OCI-LY7 (cell line): ENCODE measurements around the gene CXCL16. TPM values are rescaled to one million over a fixed set of nuclear protein-coding genes. Genes with fewer than 3 reads are reported as not detected.

ENCODE experiments used
- BruUV-seq: library from RNA; stranded (reverse); fragments of 400-500 nt; replicated peaks from 2 replicates; lab custom pipeline; 2021; lab: Mats Ljungman, UMichigan
- CTCF ChIA-PET: fragments of 300-600 bp; sonication (Branson Sonifier 250); formaldehyde crosslinking; loops from one replicate; lab custom pipeline; 2022; ENCODE audit warnings: antibody characterized with exemption; ENCODE audit not compliant: unreplicated experiment; lab: Charles Lee
- POLR2A ChIA-PET: fragments of 300-600 bp; sonication (Branson Sonifier 250); formaldehyde crosslinking; loops from one replicate; lab custom pipeline; 2022; ENCODE audit warnings: antibody characterized with exemption; lab: Charles Lee
- DNase-seq: peaks from one replicate; pipeline ENCODE4 v3.0.0-alpha.2; 2015; ENCODE audit warnings: low spot score
- H2AFZ ChIP-seq: fragments of 200-600 bp; sonication (generic), shearing (Covaris generic); 2 replicates; pipeline ENCODE4 v1.6.1; 2014; ENCODE audit warnings: mild to moderate bottlenecking, antibody characterized with exemption, low read length, moderate library complexity
- H3K27ac ChIP-seq: fragments of 200-600 bp; sonication (generic); 2 replicates; pipeline ENCODE4 v1.5.1; 2014; ENCODE audit warnings: mixed run types, low read depth, mild to moderate bottlenecking, moderate library complexity, low read length, inconsistent platforms; ENCODE audit not compliant: poor library complexity, severe bottlenecking
- H3K36me3 ChIP-seq: fragments of 200-600 bp; sonication (generic); 2 replicates; pipeline ENCODE4 v1.6.1; 2014; ENCODE audit warnings: mild to moderate bottlenecking, antibody characterized with exemption, low read length, moderate library complexity, mixed read lengths; ENCODE audit not compliant: insufficient read depth
- H3K4me1 ChIP-seq: fragments of 200-600 bp; sonication (generic); 2 replicates; pipeline ENCODE4 v1.5.1; 2014; ENCODE audit warnings: mild to moderate bottlenecking, low read length; ENCODE audit not compliant: insufficient read depth, poor library complexity, severe bottlenecking
- H3K4me2 ChIP-seq: fragments of 200-600 bp; sonication (generic); 2 replicates; pipeline ENCODE4 v1.6.1; 2014; ENCODE audit warnings: mild to moderate bottlenecking, low read length
- H3K4me3 ChIP-seq: fragments of 200-600 bp; sonication (generic); 2 replicates; pipeline ENCODE4 v1.5.1; 2014; ENCODE audit warnings: mild to moderate bottlenecking, low read depth, low read length; ENCODE audit not compliant: poor library complexity, severe bottlenecking
- H3K79me2 ChIP-seq: fragments of 200-600 bp; sonication (generic); 2 replicates; pipeline ENCODE4 v1.6.1; 2016; ENCODE audit warnings: low read depth, mild to moderate bottlenecking, low read length, moderate library complexity, mixed read lengths; ENCODE audit not compliant: insufficient read depth
- H3K9me2 ChIP-seq: fragments of 200-600 bp; sonication (generic); 2 replicates; pipeline ENCODE4 v1.6.1; 2016; ENCODE audit warnings: mild to moderate bottlenecking, low read length, mixed read lengths; ENCODE audit not compliant: insufficient read depth
- H3K9me3 ChIP-seq: fragments of 200-600 bp; sonication (generic); 2 replicates; pipeline ENCODE4 v1.6.1; 2014; ENCODE audit warnings: mild to moderate bottlenecking, mixed run types, low read length, mixed read lengths
- H4K20me1 ChIP-seq: fragments of 200-600 bp; sonication (generic); 2 replicates; pipeline ENCODE4 v1.6.1; 2014; ENCODE audit warnings: mild to moderate bottlenecking, antibody characterized with exemption, low read length, moderate library complexity, mixed read lengths; ENCODE audit not compliant: insufficient read depth
- CTCF ChIP-seq: fragments of 200-600 bp; sonication (generic); conservative IDR thresholded peaks from 2 replicates; pipeline ENCODE4 v1.5.1; 2014; ENCODE audit warnings: mild to moderate bottlenecking, antibody characterized with exemption, low read length, moderate library complexity, mixed read lengths
- EZH2phosphoT487 ChIP-seq: fragments of 200-600 bp; sonication (generic); IDR thresholded peaks from 2 replicates; pipeline ENCODE4 v1.6.1; 2018; ENCODE audit warnings: low read depth, borderline replicate concordance, mild to moderate bottlenecking, mixed run types, antibody characterized with exemption, low read length, moderate library complexity, mixed read lengths
- intact Hi-C: fragments of 100-400 bp; cut with micrococcal nuclease; formaldehyde crosslinking; loops from one replicate; pipeline ENCODE4 v1.10.0; 2022; ENCODE audit not compliant: unreplicated experiment
- total RNA-seq, 2 experiments: library from RNA; depleted of rRNA in 1 of 2; stranded (reverse); fragments of >200 nt in 1 of 2; shearing (Covaris generic) in 1 of 2; gene quantifications; 2 replicates each; pipeline ENCODE4 v1.2.3, GENCODE V29; 2014 to 2022

CXCL16 gene
- total RNA-seq, 2 experiments from 2014 or later = not detected

- Histone ChIP-seq H3K36me3 (0 out of 2 replicates have a peak, but pooled peaks cover 9% of the 10 kb centered on the region), H3K27ac (no peak overlapping the region), H3K4me3 (no peak overlapping the region), H3K9me3 (no peaks in the 10 kb centered on the region), H3K79me2 (no peaks in the 10 kb centered on the region), H3K4me1 (no peaks in the 10 kb centered on the region), H4K20me1 (no peaks in the 10 kb centered on the region), H3K4me2 (no peak overlapping the region), H2AFZ (no peak overlapping the region), H3K9me2 (no peaks in the 10 kb centered on the region)
- ChIA-PET CTCF (no interaction called here), POLR2A (no interaction called here)
- no peak for DNase-seq
- no TSS peak for BruUV-seq
- intact Hi-C loops = no loop called here
- TF ChIP-seq CTCF (no peak), EZH2phosphoT487 (no peak)
Measured at GRCh38 chr17:4724650-4725049, 15.1 kb downstream of the CXCL16 start.

GRCh38 chr17:4722678-4723240 is 17.0 kb downstream of the CXCL16 start:
- H3K4me1 ChIP-seq = no peaks in the 10 kb centered on the region
- no peaks in the 10 kb centered on the region for H3K9me2 ChIP-seq
- H3K27ac ChIP-seq = no peak overlapping the region
- H3K4me2 ChIP-seq = no peak overlapping the region
- H3K9me3 ChIP-seq = no peaks in the 10 kb centered on the region
- H3K79me2 ChIP-seq = no peaks in the 10 kb centered on the region
- no TSS peak for BruUV-seq
- DNase-seq = no peak
- CTCF ChIA-PET = no interaction called here
- H3K4me3 ChIP-seq = no peak overlapping the region
- intact Hi-C loops = no loop called here
- H3K36me3 ChIP-seq = peaks cover 24% of the 10 kb centered on the region
- H2AFZ ChIP-seq = no peak overlapping the region
- POLR2A ChIA-PET = interaction anchor here (0.7 kb wide), 1 partner anchor 113 kb away, joined by 4 read pairs; no protein-coding TSS in a partner anchor
- H4K20me1 ChIP-seq = no peaks in the 10 kb centered on the region
- TF ChIP-seq CTCF (no peak), EZH2phosphoT487 (no peak)
